GM12891 (cell line): Measurements from ENCODE around the gene MBOAT7.

ENCODE experiments used
- PAX5 ChIP-seq: IDR thresholded peaks from 2 replicates; pipeline ENCODE4 v1.6.1; 2011; ENCODE audit warnings: low read length, moderate library complexity, mild to moderate bottlenecking; ENCODE audit not compliant: insufficient read depth, severe bottlenecking
- POLR2A ChIP-seq: IDR thresholded peaks from 2 replicates; pipeline ENCODE4 v1.6.1; 2011; ENCODE audit warnings: low read depth, low read length, control low read depth
- POLR2AphosphoS5 ChIP-seq: IDR thresholded peaks from 2 replicates; pipeline ENCODE4 v1.6.1; 2011; ENCODE audit warnings: low read depth, low read length, control low read depth
- POU2F2 ChIP-seq: IDR thresholded peaks from 2 replicates; pipeline ENCODE4 v1.6.1; 2011; ENCODE audit warnings: low read depth, mild to moderate bottlenecking, control low read depth, low read length, moderate library complexity
- SPI1 ChIP-seq: IDR thresholded peaks from 2 replicates; pipeline ENCODE4 v1.6.1; 2011; ENCODE audit warnings: low read depth, low read length, control low read depth
- TAF1 ChIP-seq: IDR thresholded peaks from 2 replicates; pipeline ENCODE4 v1.6.1; 2011; ENCODE audit warnings: low read depth, low read length, control low read depth

DNA sequence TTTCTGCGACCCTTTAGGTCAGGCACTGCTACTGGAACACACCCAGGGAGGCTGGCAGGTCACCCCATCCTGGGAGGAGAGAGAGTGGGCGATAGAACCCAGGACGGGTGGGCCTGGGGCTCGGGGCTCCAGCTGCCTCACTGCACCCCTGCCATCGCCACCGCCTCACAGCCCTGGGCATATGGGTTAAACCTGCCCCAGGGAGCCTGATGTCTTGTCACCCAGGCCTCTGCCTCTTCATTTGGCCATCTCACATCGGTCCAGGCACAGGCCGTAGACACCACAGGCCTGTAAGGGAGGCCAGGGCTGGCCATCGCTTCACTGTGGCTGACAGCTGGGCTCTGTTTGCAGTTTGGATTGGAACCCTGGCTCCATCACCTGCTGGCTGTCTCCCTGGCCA is 63.7 kb downstream of the MBOAT7 start:
- TF ChIP-seq POLR2A (no peak), PAX5 (no peak), POLR2AphosphoS5 (no peak), TAF1 (no peak), SPI1 (no peak), POU2F2 (no peak)
